ENCODE data around the gene HSD17B12. TPM values are rescaled to one million over a fixed set of nuclear protein-coding genes. Genes with fewer than 3 reads are reported as not detected.

HSD17B12 gene
- total RNA-seq, 4 donors from 2014 or later: 37.5 to 47.5 (median 42.2) TPM

DNA sequence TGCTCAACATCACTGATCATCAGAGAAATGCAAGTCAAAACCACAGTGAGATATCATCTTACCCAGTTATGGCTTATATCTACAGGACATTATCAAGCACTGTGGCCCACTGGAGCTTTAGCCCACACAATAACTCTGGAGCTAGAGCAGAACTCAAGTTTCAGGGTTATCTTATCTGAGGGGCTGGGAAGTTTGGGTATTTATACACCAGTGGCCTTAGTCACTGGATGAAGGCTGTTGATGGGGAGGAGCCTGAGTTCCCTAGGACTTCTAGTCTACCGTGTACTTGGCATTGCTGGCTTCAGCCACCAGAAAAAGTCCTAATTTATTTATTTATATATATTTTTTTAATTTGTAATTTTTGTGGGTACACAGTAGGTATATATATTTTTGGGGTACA lies 19.3 kb downstream of the HSD17B12 start:
- Histone ChIP-seq H3K4me1 (no peaks in the 10 kb centered on the region), H3K27me3 (no peaks in the 10 kb centered on the region), H3K9me3 (peaks cover 0 to 16% (median 0%) of the 10 kb centered on the region in 3 donors), H3K27ac (no peak overlapping the region), H3K4me3 (no peak overlapping the region), H3K36me3 (no peaks in the 10 kb centered on the region)
- no peak for ATAC-seq
- WGBS, 2 donors (ENCODE audit: low coverage in 1 of 2): 100% methylated on average over 1 of the region's 1 CpG
- TF ChIP-seq POLR2A (IDR thresholded peaks at IDR 0.05) (no peak), POLR2AphosphoS5 (IDR thresholded peaks at IDR 0.05) (no peak), EP300 (IDR thresholded peaks at IDR 0.05) (no peak)

DNA sequence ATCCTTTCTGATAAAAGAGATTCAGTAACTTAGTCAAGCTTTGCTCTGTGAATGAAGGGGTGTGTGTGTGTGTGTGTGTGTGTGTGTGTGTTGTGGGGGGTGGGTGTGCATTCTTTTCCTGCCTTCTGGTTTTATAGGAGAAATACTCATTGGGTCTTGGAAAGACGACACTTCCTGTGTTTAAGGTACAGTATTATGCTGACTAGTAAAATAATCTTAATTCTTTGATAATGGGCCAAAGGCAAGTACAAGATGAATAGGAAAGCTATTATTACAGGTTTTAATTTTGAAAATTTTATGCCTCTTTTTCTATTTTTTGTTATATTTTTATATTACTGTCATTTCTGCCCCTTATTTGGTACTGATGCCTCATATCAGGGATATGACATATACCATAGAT lies 26.1 kb downstream of the HSD17B12 start:
- H3K4me1 ChIP-seq: no peaks in the 10 kb centered on the region
- H3K36me3 ChIP-seq: no peaks in the 10 kb centered on the region
- H3K9me3 ChIP-seq: peaks cover 0 to 9% (median 0%) of the 10 kb centered on the region in 3 donors
- no peaks in the 10 kb centered on the region for H3K27me3 ChIP-seq
- no peak overlapping the region for H3K4me3 ChIP-seq
- no peak overlapping the region for H3K27ac ChIP-seq
- ATAC-seq: no peak
- 81 to 100% methylated on average over 1 of the region's 1 CpG for WGBS, 2 donors (ENCODE audit: low coverage in 1 of 2)
- TF ChIP-seq, protein P1, sequence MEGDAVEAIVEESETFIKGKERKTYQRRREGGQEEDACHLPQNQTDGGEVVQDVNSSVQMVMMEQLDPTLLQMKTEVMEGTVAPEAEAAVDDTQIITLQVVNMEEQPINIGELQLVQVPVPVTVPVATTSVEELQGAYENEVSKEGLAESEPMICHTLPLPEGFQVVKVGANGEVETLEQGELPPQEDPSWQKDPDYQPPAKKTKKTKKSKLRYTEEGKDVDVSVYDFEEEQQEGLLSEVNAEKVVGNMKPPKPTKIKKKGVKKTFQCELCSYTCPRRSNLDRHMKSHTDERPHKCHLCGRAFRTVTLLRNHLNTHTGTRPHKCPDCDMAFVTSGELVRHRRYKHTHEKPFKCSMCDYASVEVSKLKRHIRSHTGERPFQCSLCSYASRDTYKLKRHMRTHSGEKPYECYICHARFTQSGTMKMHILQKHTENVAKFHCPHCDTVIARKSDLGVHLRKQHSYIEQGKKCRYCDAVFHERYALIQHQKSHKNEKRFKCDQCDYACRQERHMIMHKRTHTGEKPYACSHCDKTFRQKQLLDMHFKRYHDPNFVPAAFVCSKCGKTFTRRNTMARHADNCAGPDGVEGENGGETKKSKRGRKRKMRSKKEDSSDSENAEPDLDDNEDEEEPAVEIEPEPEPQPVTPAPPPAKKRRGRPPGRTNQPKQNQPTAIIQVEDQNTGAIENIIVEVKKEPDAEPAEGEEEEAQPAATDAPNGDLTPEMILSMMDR (IDR thresholded peaks at IDR 0.05): no peak
- TF ChIP-seq EP300 (IDR thresholded peaks at IDR 0.05) (no peak), POLR2A (IDR thresholded peaks at IDR 0.05) (no peak), POLR2AphosphoS5 (IDR thresholded peaks at IDR 0.05) (no peak)

GRCh38 chr11:43708776-43709175 lies 28.2 kb downstream of the HSD17B12 start:
- Histone ChIP-seq H3K9me3 (no peaks in the 10 kb centered on the region), H3K4me3 (no peak overlapping the region), H3K4me1 (no peaks in the 10 kb centered on the region), H3K27me3 (no peaks in the 10 kb centered on the region), H3K27ac (no peak overlapping the region), H3K36me3 (no peaks in the 10 kb centered on the region)
- WGBS, 2 donors (ENCODE audit: low coverage in 1 of 2): 61 to 80% methylated on average over 2 to 4 of the region's 4 CpGs
- TF ChIP-seq POLR2A (IDR thresholded peaks at IDR 0.05) (no peak), EP300 (IDR thresholded peaks at IDR 0.05) (no peak), POLR2AphosphoS5 (IDR thresholded peaks at IDR 0.05) (no peak)
- TF ChIP-seq, protein P1 (IDR thresholded peaks at IDR 0.05): peak in 1 of 4 experiments; percentile 33
- no peak for ATAC-seq

- WGBS, 2 donors (ENCODE audit: low coverage in 1 of 2): 88 to 100% methylated on average over 1 of the region's 1 CpG
- TF ChIP-seq POLR2AphosphoS5 (IDR thresholded peaks at IDR 0.05) (no peak), EP300 (IDR thresholded peaks at IDR 0.05) (no peak), POLR2A (IDR thresholded peaks at IDR 0.05) (no peak)
- TF ChIP-seq, protein P1 (IDR thresholded peaks at IDR 0.05): no peak
Measured at GRCh38 chr11:43709689-43710088, 29.2 kb downstream of the HSD17B12 start.

DNA sequence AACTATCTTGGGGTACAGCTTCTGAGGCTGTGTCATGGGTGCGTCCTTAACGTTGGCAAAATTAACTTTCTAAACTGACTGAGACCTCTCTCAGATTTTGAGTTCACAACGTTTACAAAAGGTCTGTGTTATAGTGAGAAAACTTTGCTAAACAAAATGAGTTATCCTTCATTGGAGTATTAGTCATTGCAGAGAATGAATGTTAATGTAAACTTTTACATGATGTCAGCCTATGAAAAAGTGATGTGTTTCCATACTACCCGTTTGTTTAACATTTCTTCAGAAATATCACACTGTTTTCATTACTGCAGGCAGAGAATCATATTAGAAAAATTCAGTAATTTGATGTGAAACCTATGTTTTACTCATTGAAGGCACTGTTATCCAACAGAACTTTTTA lies 32.1 kb downstream of the HSD17B12 start:
- Histone ChIP-seq H3K27me3 (no peaks in the 10 kb centered on the region), H3K36me3 (no peaks in the 10 kb centered on the region), H3K4me3 (no peak overlapping the region), H3K4me1 (peaks cover 0 to 15% (median 0%) of the 10 kb centered on the region in 3 donors), H3K27ac (no peak overlapping the region), H3K9me3 (no peaks in the 10 kb centered on the region)
- TF ChIP-seq EP300 (IDR thresholded peaks at IDR 0.05): no peak
- TF ChIP-seq POLR2AphosphoS5 (IDR thresholded peaks at IDR 0.05): no peak
- TF ChIP-seq, protein P1 (IDR thresholded peaks at IDR 0.05): no peak
- no peak for TF ChIP-seq POLR2A (IDR thresholded peaks at IDR 0.05)
- ATAC-seq: no peak
- 23 to 42% methylated on average over 4 of the region's 4 CpGs for WGBS, 2 donors (ENCODE audit: low coverage in 1 of 2)

More at GRCh38 chr11:43709689-43710088, 29.2 kb downstream of the HSD17B12 start:
- Histone ChIP-seq H3K27ac (no peak overlapping the region), H3K4me1 (no peaks in the 10 kb centered on the region), H3K36me3 (no peaks in the 10 kb centered on the region), H3K4me3 (no peak overlapping the region), H3K27me3 (no peaks in the 10 kb centered on the region), H3K9me3 (no peaks in the 10 kb centered on the region)
- ATAC-seq: no peak

All from gastroesophageal sphincter (tissue), 4 donors.